Measurements from ENCODE around the gene TCF19.
"Not testable (repeated sequence)": the region's sequence is repeated elsewhere in the genome, so short reads cannot be mapped to it uniquely, and the experiment has no call there.

DNA sequence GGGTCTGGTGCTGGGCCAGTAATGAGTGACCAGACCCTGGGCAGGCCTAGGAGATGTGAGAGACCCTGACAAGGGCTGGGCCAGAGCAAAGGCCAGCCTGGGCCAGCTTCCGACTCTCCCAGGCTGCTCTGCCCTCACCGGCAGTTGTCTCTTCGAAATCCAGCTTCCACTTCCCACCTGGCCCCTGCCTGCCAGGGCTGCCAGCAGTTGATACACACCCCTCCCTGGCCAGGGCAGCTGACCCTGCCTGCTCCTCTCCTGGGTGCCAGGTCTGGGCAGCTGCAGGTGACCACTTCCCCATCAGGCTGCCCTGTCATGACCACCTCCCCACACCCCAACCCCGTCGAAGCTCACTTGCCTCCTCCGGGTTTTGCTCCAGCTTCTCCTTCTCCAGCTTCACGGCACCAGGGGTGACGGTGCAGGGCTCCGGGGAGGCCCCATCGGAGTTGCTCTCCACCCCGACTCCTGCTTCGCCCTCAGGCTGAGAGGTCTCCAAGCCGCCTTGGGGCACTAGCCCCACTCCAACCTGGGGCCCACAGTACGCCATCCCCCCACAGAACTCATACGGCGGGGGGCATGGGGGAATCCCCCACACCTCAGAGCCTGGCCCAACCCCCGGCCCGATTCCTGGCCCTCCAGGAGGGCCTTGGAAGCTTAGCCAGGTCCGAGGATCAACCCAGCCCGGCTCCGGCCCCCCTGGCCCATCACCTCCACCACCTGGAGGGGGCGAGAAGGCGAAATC lies 11.6 kb downstream of the TCF19 start:
- TF ChIP-seq, protein P1, sequence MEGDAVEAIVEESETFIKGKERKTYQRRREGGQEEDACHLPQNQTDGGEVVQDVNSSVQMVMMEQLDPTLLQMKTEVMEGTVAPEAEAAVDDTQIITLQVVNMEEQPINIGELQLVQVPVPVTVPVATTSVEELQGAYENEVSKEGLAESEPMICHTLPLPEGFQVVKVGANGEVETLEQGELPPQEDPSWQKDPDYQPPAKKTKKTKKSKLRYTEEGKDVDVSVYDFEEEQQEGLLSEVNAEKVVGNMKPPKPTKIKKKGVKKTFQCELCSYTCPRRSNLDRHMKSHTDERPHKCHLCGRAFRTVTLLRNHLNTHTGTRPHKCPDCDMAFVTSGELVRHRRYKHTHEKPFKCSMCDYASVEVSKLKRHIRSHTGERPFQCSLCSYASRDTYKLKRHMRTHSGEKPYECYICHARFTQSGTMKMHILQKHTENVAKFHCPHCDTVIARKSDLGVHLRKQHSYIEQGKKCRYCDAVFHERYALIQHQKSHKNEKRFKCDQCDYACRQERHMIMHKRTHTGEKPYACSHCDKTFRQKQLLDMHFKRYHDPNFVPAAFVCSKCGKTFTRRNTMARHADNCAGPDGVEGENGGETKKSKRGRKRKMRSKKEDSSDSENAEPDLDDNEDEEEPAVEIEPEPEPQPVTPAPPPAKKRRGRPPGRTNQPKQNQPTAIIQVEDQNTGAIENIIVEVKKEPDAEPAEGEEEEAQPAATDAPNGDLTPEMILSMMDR (IDR thresholded peaks at IDR 0.05) = not testable (repeated sequence)
- TF ChIP-seq POLR2A (IDR thresholded peaks at IDR 0.05) = not testable (repeated sequence)

All from lower leg skin (tissue), 3 donors.